Spleen (tissue), 13 donors: ENCODE results near the gene PDE5A. TPM values are rescaled to one million over a fixed set of nuclear protein-coding genes. Genes with fewer than 3 reads are reported as not detected.

ENCODE experiments used
- DNase-seq: peaks from one replicate; pipeline ENCODE4 v3.0.0-alpha.2; 2020
- H3K27ac ChIP-seq, 8 donors: fragments of 200-600 bp; sonication (generic) in 7 of 8; 1 replicate in 4 of 8; 2 replicates in 4 of 8; pipeline versions ENCODE4 v1.5.0 to v1.8.0; 2016 to 2021; ENCODE audit warnings: inconsistent platforms in 4 of 8, mild to moderate bottlenecking in 4 of 8, moderate library complexity in 1 of 8
- H3K27me3 ChIP-seq, 7 donors: fragments of 200-600 bp; sonication (generic) in 6 of 7; replicated peaks in 1 of 7; 1 replicate in 4 of 7; 2 replicates in 3 of 7; pipeline versions ENCODE4 v1.5.0 to v1.8.0; 2016 to 2021; ENCODE audit warnings: inconsistent platforms in 3 of 7, mild to moderate bottlenecking in 1 of 7
- H3K36me3 ChIP-seq, 6 donors: fragments of 200-600 bp; sonication (generic) in 5 of 6; 1 replicate in 4 of 6; 2 replicates in 2 of 6; pipeline versions ENCODE4 v1.5.0 to v1.8.0; 2016 to 2021; ENCODE audit warnings: inconsistent platforms in 2 of 6
- H3K4me1 ChIP-seq, 6 donors: fragments of 200-600 bp; sonication (generic) in 5 of 6; 1 replicate in 3 of 6; 2 replicates in 3 of 6; pipeline versions ENCODE4 v1.5.0 to v1.8.0; 2016 to 2021; ENCODE audit warnings: inconsistent platforms in 3 of 6
- H3K4me3 ChIP-seq, 8 donors: fragments of 200-600 bp; sonication (generic) in 7 of 8; 1 replicate in 4 of 8; 2 replicates in 4 of 8; pipeline versions ENCODE4 v1.5.0 to v1.8.0; 2016 to 2021; ENCODE audit warnings: inconsistent platforms in 4 of 8, mild to moderate bottlenecking in 4 of 8, moderate library complexity in 2 of 8
- H3K9me3 ChIP-seq, 8 donors: fragments of 200-600 bp; sonication (generic) in 7 of 8; 1 replicate in 4 of 8; 2 replicates in 4 of 8; pipeline versions ENCODE4 v1.5.0 to v1.8.0; 2016 to 2021; ENCODE audit warnings: inconsistent platforms in 4 of 8
- POLR2A ChIP-seq, 3 donors: fragments of 450-650 bp; IDR thresholded peaks; one replicate each; pipeline ENCODE4 v1.5.1; 2017; ENCODE audit warnings: antibody characterized with exemption in 3 of 3, mild to moderate bottlenecking in 1 of 3
- POLR2AphosphoS5 ChIP-seq, 3 donors: sonication (generic); formaldehyde crosslinking; IDR thresholded peaks; one replicate each; pipeline ENCODE4 v1.5.1; 2017; ENCODE audit warnings: antibody characterized with exemption in 3 of 3
- WGBS, 5 donors: extraction: QIAGEN DNeasy Blood & Tissue Kit in 3 of 5; methylation state at CpG; one replicate each; pipeline versions ENCODE4 v1.1.5 to v1.1.7; 2013 to 2018; 5-methylcytosine and 5-hydroxymethylcytosine counted together
- intact Hi-C: fragments of 100-400 bp; cut with DNase I; formaldehyde crosslinking; loops from one replicate; pipeline ENCODE4 v1.15.0; 2023; ENCODE audit warnings: low total_unique reads
- long read RNA-seq, 2 donors: transcript quantifications; one replicate each; lab custom pipeline, GENCODE V29; 2026
- polyA plus RNA-seq, 3 donors: library from polyadenylated mRNA; stranded (reverse); fragments of 200-250 nt; gene quantifications; one replicate each; pipeline ENCODE4 v1.2.1, GENCODE V29; 2013
- total RNA-seq, 7 donors: library from RNA; depleted of rRNA in 3 of 7; stranded (reverse); fragments of >200 nt in 3 of 7; fragmentation: NEBNext Ultra II Directional in 4 of 7; extraction: Animal tissue kit (Norgen Biotek cat#: 25700) in 4 of 7; gene quantifications; one replicate each; pipeline versions ENCODE4 v1.1.0 to v1.2.1, GENCODE V29; 2016 to 2021
- TF ChIP-seq, protein P1 (sequence below), 11 experiments: fragments of 200-600 bp in 7 of 11; fragments of 450-650 bp in 4 of 11; sonication (generic) in 4 of 11; IDR thresholded peaks in 8 of 11; conservative IDR thresholded peaks in 3 of 11; 1 replicate in 7 of 11; 2 replicates in 4 of 11; pipeline versions ENCODE4 v1.4.0 to v1.8.0; 2016 to 2021; ENCODE audit warnings: antibody characterized with exemption in 11 of 11, inconsistent platforms in 4 of 11, mild to moderate bottlenecking in 1 of 11
- donor health status: healthy with polysubstance abuse.
- donor health status: DM: no; HTN: no; CAD: no; lungs with moderate emphysema.
- donor health status: DM: no; HTN: no; CAD: no.
- donor health status: Bipolar disorder and iron deficiency.
- donor health status: healthy.
- donor health status: DM: no; HTN: no; CAD: no.
- donor health status: DM: yes; HTN: yes; CAD: no.

PDE5A gene
- total RNA-seq (10 to 100 TPM in 3 of 7 donors, 1 to 10 TPM in 4; 8.8 to 15.1 (median 9.6) TPM), polyA plus RNA-seq (1 to 10 TPM in 1 of 3 donors, under 1 TPM in 2; 0.91 to 1.3 (median 0.99) TPM)
- long read RNA-seq, donor 1 = 0 reads
- long read RNA-seq, donor 2, full-length matches to known transcripts = 1 of 1 reads
- long read RNA-seq, donor 2, partial matches to known transcripts = 0 of 1 reads
- long read RNA-seq, donor 2, other reads (novel, unspliced or antisense) = 0 of 1 reads

DNA sequence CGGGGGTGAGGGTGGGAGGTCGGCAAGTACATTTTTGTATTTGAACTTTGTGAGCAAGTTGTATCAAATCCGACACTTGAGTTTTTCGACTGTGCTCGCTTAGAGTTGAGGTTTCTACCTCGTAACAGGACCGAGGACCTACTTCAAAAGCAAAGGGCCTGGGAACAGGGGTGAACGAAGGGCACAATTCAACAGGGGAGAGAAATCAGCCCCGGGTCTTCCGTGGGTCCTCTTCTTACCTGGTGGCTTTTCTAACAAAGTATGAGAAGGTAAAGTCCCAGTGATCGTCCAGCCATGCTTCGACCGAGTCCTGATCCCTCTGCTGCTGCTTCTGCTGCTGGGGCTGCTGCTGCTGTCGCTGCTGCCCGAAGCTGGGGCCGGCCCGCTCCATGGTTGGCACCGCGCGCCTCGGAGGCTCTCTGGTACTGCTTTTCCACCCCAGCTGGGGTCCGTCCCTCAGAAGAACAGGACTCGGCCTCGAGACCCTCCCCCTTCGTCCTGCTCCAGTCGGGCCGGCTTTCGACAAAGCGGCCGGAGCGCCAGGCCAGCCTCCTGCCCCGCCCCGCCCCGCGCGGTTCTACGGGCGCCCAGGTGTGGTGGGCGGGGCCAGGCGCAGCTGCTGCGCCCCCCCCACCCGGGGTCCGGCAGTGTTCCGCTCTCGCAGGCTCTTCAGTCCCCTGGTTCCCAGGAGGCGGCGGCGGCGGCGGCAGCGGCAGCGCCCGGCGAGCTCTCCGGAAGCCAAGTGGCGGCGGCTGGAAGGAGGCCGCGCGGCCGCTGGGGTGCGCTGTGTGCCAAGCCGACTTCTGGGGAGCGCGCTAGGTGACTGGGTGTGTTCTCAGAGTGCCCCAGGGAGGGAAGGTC, at the start of gene PDE5A:
PDE5A (minus strand) TSS at position 524 of the 861 bp plus-strand sequence; CDS start at position 391, 133 bp downstream.
- TF ChIP-seq POLR2A (IDR thresholded peaks at IDR 0.05) (no peak), POLR2AphosphoS5 (IDR thresholded peaks at IDR 0.05) (peak; percentile 13 to 68 (median 56))
- TF ChIP-seq, protein P1, sequence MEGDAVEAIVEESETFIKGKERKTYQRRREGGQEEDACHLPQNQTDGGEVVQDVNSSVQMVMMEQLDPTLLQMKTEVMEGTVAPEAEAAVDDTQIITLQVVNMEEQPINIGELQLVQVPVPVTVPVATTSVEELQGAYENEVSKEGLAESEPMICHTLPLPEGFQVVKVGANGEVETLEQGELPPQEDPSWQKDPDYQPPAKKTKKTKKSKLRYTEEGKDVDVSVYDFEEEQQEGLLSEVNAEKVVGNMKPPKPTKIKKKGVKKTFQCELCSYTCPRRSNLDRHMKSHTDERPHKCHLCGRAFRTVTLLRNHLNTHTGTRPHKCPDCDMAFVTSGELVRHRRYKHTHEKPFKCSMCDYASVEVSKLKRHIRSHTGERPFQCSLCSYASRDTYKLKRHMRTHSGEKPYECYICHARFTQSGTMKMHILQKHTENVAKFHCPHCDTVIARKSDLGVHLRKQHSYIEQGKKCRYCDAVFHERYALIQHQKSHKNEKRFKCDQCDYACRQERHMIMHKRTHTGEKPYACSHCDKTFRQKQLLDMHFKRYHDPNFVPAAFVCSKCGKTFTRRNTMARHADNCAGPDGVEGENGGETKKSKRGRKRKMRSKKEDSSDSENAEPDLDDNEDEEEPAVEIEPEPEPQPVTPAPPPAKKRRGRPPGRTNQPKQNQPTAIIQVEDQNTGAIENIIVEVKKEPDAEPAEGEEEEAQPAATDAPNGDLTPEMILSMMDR (IDR thresholded peaks at IDR 0.05 in 8 of 11, conservative IDR thresholded peaks at IDR 0.05 in 3 of 11) = peak in 10 of 11 experiments; percentile 37 to 92 (median 80)
- Histone ChIP-seq H3K27me3 (peaks cover 0 to 73% (median 5%) of the 10 kb centered on the region in 7 donors), H3K4me3 (peak within 1 kb of the TSS; percentile 63 to 83 (median 76)), H3K27ac (peak within 1 kb of the TSS; percentile 49 to 81 (median 80)), H3K9me3 (no peaks in the 10 kb centered on the region), H3K4me1 (peaks cover 0 to 34% (median 26%) of the 10 kb centered on the region in 6 donors), H3K36me3 (no peaks in the 10 kb centered on the region)
- peak; percentile 95 for DNase-seq
- 0 to 1% (median 0%) methylated on average over 31 to 65 of the region's 65 CpGs for WGBS, 5 donors
- intact Hi-C loops = loop anchor here (10.0 kb wide), 1 partner anchor 426 kb away; no protein-coding TSS in a partner anchor

DNA sequence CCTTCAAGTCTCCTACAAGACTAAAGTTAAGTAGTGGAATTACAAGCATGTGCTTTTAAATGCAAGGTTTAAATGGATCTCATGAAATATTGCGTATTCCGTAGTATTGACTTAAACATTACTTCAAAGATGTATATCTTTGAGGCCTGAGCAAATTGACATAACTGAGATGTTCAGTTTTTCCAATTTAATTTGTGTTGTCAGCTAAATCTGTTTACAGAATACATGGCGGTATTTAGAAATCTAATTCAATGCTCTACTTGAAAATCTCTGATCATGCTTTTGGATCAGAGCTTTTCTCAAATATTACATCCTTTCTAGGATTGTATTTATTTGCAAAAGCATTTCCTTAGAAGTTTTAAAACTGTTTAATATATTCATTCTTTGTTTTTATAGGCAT, 47.5 kb upstream of the PDE5A start:
- intact Hi-C loops = no loop called here
- no peak overlapping the region for H3K4me3 ChIP-seq
- no peak for DNase-seq
- no peaks in the 10 kb centered on the region for H3K4me1 ChIP-seq
- no peaks in the 10 kb centered on the region for H3K27me3 ChIP-seq
- 95 to 97% (median 97%) methylated on average over 3 of the region's 3 CpGs for WGBS, 5 donors
- no peak overlapping the region for H3K27ac ChIP-seq
- TF ChIP-seq, protein P1 (IDR thresholded peaks at IDR 0.05 in 8 of 11, conservative IDR thresholded peaks at IDR 0.05 in 3 of 11) = no peak
- no peak for TF ChIP-seq POLR2A (IDR thresholded peaks at IDR 0.05)
- TF ChIP-seq POLR2AphosphoS5 (IDR thresholded peaks at IDR 0.05) = no peak
- no peaks in the 10 kb centered on the region for H3K9me3 ChIP-seq
- H3K36me3 ChIP-seq = no peaks in the 10 kb centered on the region

DNA sequence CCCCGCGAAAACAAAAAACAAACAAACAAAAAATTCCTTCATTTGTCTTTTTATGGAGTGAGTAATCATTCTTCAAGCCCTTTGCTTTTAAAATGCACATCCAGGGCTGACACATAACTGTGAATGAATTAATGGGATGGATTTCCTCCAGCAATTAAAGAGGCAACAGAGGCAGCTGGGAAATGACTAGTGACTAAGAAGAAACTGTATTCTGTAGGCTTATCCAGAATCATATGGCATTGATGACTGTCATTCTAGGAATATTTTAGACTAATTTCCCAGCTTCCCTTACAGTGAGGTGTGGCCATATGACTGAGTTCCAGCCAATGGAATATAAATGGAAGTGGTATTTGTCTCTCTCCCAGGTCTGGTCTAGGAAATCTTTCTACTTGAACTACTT, 46.8 kb upstream of the PDE5A start:
- Histone ChIP-seq H3K36me3 (no peaks in the 10 kb centered on the region), H3K4me3 (no peak overlapping the region), H3K9me3 (no peaks in the 10 kb centered on the region), H3K4me1 (no peaks in the 10 kb centered on the region), H3K27ac (no peak overlapping the region), H3K27me3 (no peaks in the 10 kb centered on the region)
- TF ChIP-seq POLR2A (IDR thresholded peaks at IDR 0.05) (no peak), POLR2AphosphoS5 (IDR thresholded peaks at IDR 0.05) (no peak)
- TF ChIP-seq, protein P1 (IDR thresholded peaks at IDR 0.05 in 8 of 11, conservative IDR thresholded peaks at IDR 0.05 in 3 of 11) = no peak
- DNase-seq = no peak
- 70 to 90% (median 85%) methylated on average over 2 of the region's 2 CpGs for WGBS, 5 donors
- intact Hi-C loops = no loop called here

DNA sequence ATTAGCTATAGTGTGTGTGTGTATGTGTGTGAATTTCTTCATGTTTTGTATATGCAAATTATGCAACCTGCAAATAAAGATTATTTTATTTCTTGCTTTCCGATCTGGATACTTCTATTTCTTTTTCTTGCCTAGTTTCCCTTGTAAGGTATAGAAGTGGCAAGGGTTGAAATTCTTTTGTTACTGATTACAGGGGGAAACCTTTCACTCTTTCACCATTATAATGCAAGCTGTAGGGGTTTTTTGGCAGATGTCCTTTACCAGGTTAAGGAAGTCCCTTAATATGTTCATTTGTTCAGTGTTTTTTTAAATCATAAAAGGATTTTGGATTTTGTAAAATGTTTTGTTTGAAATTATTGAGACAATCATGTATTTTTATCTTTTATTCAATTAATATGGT, 44.3 kb upstream of the PDE5A start:
- no peak for DNase-seq
- TF ChIP-seq POLR2A (IDR thresholded peaks at IDR 0.05) (no peak), POLR2AphosphoS5 (IDR thresholded peaks at IDR 0.05) (no peak)
- TF ChIP-seq, protein P1 (IDR thresholded peaks at IDR 0.05 in 8 of 11, conservative IDR thresholded peaks at IDR 0.05 in 3 of 11) = no peak
- H3K36me3 ChIP-seq = no peaks in the 10 kb centered on the region
- H3K4me1 ChIP-seq = no peaks in the 10 kb centered on the region
- no peak overlapping the region for H3K27ac ChIP-seq
- intact Hi-C loops = no loop called here
- WGBS, 5 donors = 77 to 88% (median 84%) methylated on average over 1 of the region's 1 CpG
- H3K4me3 ChIP-seq = no peak overlapping the region
- no peaks in the 10 kb centered on the region for H3K27me3 ChIP-seq
- H3K9me3 ChIP-seq = no peaks in the 10 kb centered on the region
